ENCODE results near the gene SNX33.

SNX33 gene

GRCh38 chr15:75649045-75649761, 1.5 kb downstream of the SNX33 start:
- no peaks in the 10 kb centered on the region for H3K27me3 ChIP-seq (ENCODE audit: insufficient read depth, low read length)
- peak overlapping the region; percentile 93 for H3K4me3 ChIP-seq (ENCODE audit: low read length)
- no peaks in the 10 kb centered on the region for H3K9me3 ChIP-seq (ENCODE audit: low read length)
- H3K36me3 ChIP-seq (ENCODE audit: insufficient read depth, low read length) = peaks cover 20% of the 10 kb centered on the region
- no peak overlapping the region for H2AFZ ChIP-seq (ENCODE audit: low read depth, low read length)
- peaks cover 56% of the 10 kb centered on the region for H3K4me1 ChIP-seq (ENCODE audit: insufficient read depth, low read length)

GRCh38 chr15:75649848-75650247, 2.1 kb downstream of the SNX33 start:
- H3K4me1 ChIP-seq (ENCODE audit: insufficient read depth, low read length) = peaks cover 56% of the 10 kb centered on the region
- peaks cover 20% of the 10 kb centered on the region for H3K36me3 ChIP-seq (ENCODE audit: insufficient read depth, low read length)
- H2AFZ ChIP-seq (ENCODE audit: low read depth, low read length) = no peak overlapping the region
- H3K4me3 ChIP-seq (ENCODE audit: low read length) = peak overlapping the region; percentile 6
- no peaks in the 10 kb centered on the region for H3K27me3 ChIP-seq (ENCODE audit: insufficient read depth, low read length)
- H3K9me3 ChIP-seq (ENCODE audit: low read length) = no peaks in the 10 kb centered on the region

GRCh38 chr15:75650908-75651809, 3.4 kb downstream of the SNX33 start:
- Histone ChIP-seq H3K27me3 (ENCODE audit: insufficient read depth, low read length) (no peaks in the 10 kb centered on the region), H3K4me1 (ENCODE audit: insufficient read depth, low read length) (peaks cover 56% of the 10 kb centered on the region), H2AFZ (ENCODE audit: low read depth, low read length) (no peak overlapping the region), H3K36me3 (ENCODE audit: insufficient read depth, low read length) (peaks cover 24% of the 10 kb centered on the region), H3K9me3 (ENCODE audit: low read length) (no peaks in the 10 kb centered on the region), H3K4me3 (ENCODE audit: low read length) (peak overlapping the region; percentile 6)

GRCh38 chr15:75651810-75652543, 4.3 kb downstream of the SNX33 start:
- Histone ChIP-seq H3K27me3 (ENCODE audit: insufficient read depth, low read length) (no peaks in the 10 kb centered on the region), H3K9me3 (ENCODE audit: low read length) (no peaks in the 10 kb centered on the region), H3K4me3 (ENCODE audit: low read length) (no peak overlapping the region), H2AFZ (ENCODE audit: low read depth, low read length) (no peak overlapping the region), H3K36me3 (ENCODE audit: insufficient read depth, low read length) (peaks cover 32% of the 10 kb centered on the region), H3K4me1 (ENCODE audit: insufficient read depth, low read length) (peaks cover 49% of the 10 kb centered on the region)

GRCh38 chr15:75653347-75653913, 5.7 kb downstream of the SNX33 start:
- H3K27me3 ChIP-seq (ENCODE audit: insufficient read depth, low read length) = no peaks in the 10 kb centered on the region
- peaks cover 45% of the 10 kb centered on the region for H3K36me3 ChIP-seq (ENCODE audit: insufficient read depth, low read length)
- H3K9me3 ChIP-seq (ENCODE audit: low read length) = no peaks in the 10 kb centered on the region
- no peak overlapping the region for H2AFZ ChIP-seq (ENCODE audit: low read depth, low read length)
- H3K4me1 ChIP-seq (ENCODE audit: insufficient read depth, low read length) = peaks cover 47% of the 10 kb centered on the region
- no peak overlapping the region for H3K4me3 ChIP-seq (ENCODE audit: low read length)

- H3K4me1 ChIP-seq (ENCODE audit: insufficient read depth, low read length) = peaks cover 38% of the 10 kb centered on the region
- H3K36me3 ChIP-seq (ENCODE audit: insufficient read depth, low read length) = peaks cover 52% of the 10 kb centered on the region
- H3K4me3 ChIP-seq (ENCODE audit: low read length) = no peak overlapping the region
- no peaks in the 10 kb centered on the region for H3K27me3 ChIP-seq (ENCODE audit: insufficient read depth, low read length)
- no peaks in the 10 kb centered on the region for H3K9me3 ChIP-seq (ENCODE audit: low read length)
- no peak overlapping the region for H2AFZ ChIP-seq (ENCODE audit: low read depth, low read length)
These were observed 6.6 kb downstream of the SNX33 start for GRCh38 chr15:75654201-75654907.

GRCh38 chr15:75655931-75656330, 8.2 kb downstream of the SNX33 start:
- no peak overlapping the region for H2AFZ ChIP-seq (ENCODE audit: low read depth, low read length)
- H3K36me3 ChIP-seq (ENCODE audit: insufficient read depth, low read length) = peaks cover 40% of the 10 kb centered on the region
- no peaks in the 10 kb centered on the region for H3K9me3 ChIP-seq (ENCODE audit: low read length)
- no peaks in the 10 kb centered on the region for H3K27me3 ChIP-seq (ENCODE audit: insufficient read depth, low read length)
- H3K4me3 ChIP-seq (ENCODE audit: low read length) = no peak overlapping the region
- peaks cover 22% of the 10 kb centered on the region for H3K4me1 ChIP-seq (ENCODE audit: insufficient read depth, low read length)

GRCh38 chr15:75656331-75656730, 8.6 kb downstream of the SNX33 start:
- Histone ChIP-seq H3K9me3 (ENCODE audit: low read length) (no peaks in the 10 kb centered on the region), H2AFZ (ENCODE audit: low read depth, low read length) (no peak overlapping the region), H3K27me3 (ENCODE audit: insufficient read depth, low read length) (no peaks in the 10 kb centered on the region), H3K4me1 (ENCODE audit: insufficient read depth, low read length) (peaks cover 18% of the 10 kb centered on the region), H3K4me3 (ENCODE audit: low read length) (no peak overlapping the region), H3K36me3 (ENCODE audit: insufficient read depth, low read length) (peaks cover 36% of the 10 kb centered on the region)

GRCh38 chr15:75656813-75657212, 9.1 kb downstream of the SNX33 start:
- H3K9me3 ChIP-seq (ENCODE audit: low read length) = no peaks in the 10 kb centered on the region
- no peak overlapping the region for H3K4me3 ChIP-seq (ENCODE audit: low read length)
- peaks cover 35% of the 10 kb centered on the region for H3K36me3 ChIP-seq (ENCODE audit: insufficient read depth, low read length)
- no peaks in the 10 kb centered on the region for H3K27me3 ChIP-seq (ENCODE audit: insufficient read depth, low read length)
- peaks cover 13% of the 10 kb centered on the region for H3K4me1 ChIP-seq (ENCODE audit: insufficient read depth, low read length)
- no peak overlapping the region for H2AFZ ChIP-seq (ENCODE audit: low read depth, low read length)

GRCh38 chr15:75659141-75659771, 11.5 kb downstream of the SNX33 start:
- Histone ChIP-seq H3K36me3 (ENCODE audit: insufficient read depth, low read length) (peaks cover 35% of the 10 kb centered on the region), H2AFZ (ENCODE audit: low read depth, low read length) (no peak overlapping the region), H3K9me3 (ENCODE audit: low read length) (no peaks in the 10 kb centered on the region), H3K27me3 (ENCODE audit: insufficient read depth, low read length) (no peaks in the 10 kb centered on the region), H3K4me1 (ENCODE audit: insufficient read depth, low read length) (no peaks in the 10 kb centered on the region), H3K4me3 (ENCODE audit: low read length) (no peak overlapping the region)

- Histone ChIP-seq H3K9me3 (ENCODE audit: low read length) (no peaks in the 10 kb centered on the region), H3K36me3 (ENCODE audit: insufficient read depth, low read length) (peaks cover 33% of the 10 kb centered on the region), H3K4me3 (ENCODE audit: low read length) (no peak overlapping the region), H3K4me1 (ENCODE audit: insufficient read depth, low read length) (no peaks in the 10 kb centered on the region), H3K27me3 (ENCODE audit: insufficient read depth, low read length) (no peaks in the 10 kb centered on the region), H2AFZ (ENCODE audit: low read depth, low read length) (no peak overlapping the region)
These were observed 12.4 kb downstream of the SNX33 start for GRCh38 chr15:75659928-75660645.

Measured in neuron (in vitro differentiated cells).